AG10803 (cell line): Measurements from ENCODE around the gene FEM1B.
"Not testable (repeated sequence)": the region's sequence is repeated elsewhere in the genome, so short reads cannot be mapped to it uniquely, and the experiment has no call there.

Experiments used
- DNase-seq: peaks from one replicate; pipeline ENCODE4 v3.0.0; 2010; ENCODE audit warnings: low read depth
- H3K4me3 ChIP-seq: 2 replicates; pipeline ENCODE4 v1.5.1; 2011; ENCODE audit warnings: mild to moderate bottlenecking, low read length, control low read depth
- TF ChIP-seq, protein P1 (sequence below): conservative IDR thresholded peaks from 2 replicates; pipeline ENCODE4 v1.5.1; 2011; ENCODE audit warnings: mild to moderate bottlenecking, low read length, control low read depth, inconsistent platforms

FEM1B gene

DNA sequence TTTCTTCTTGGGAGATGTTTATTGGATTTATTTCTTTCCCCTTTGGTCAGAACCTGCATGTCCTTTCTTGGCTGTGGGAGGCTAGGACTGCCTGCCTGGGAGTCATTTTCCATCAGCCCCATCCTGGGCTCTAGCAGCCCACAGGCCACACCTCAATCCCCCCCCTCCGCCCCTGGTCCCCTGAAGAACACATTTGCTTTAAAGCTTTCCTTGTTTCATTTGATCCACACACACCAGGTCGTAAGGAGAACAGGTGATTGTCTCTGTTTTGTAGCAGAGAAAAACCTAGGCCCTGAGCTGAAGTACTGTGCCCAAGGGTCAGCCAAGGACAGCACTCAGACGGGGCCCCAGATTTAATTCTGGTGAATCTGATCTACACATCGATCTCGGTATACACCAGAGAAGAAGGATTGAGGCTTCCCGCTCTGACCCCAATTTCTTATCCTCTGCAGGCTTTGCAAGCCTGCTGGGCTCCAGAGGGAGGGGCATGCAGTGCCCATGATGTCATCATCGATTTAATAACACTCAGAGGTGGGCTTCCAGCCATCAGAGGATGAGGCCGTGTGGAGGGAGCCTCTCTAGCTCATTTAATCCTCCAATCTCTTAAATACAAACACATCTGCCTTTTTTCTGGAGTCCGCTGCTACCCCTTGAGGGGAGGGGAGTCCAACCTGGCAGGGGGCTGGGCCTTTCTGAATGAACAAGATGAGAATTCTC is 46.3 kb upstream of the FEM1B start:
- TF ChIP-seq, protein P1, sequence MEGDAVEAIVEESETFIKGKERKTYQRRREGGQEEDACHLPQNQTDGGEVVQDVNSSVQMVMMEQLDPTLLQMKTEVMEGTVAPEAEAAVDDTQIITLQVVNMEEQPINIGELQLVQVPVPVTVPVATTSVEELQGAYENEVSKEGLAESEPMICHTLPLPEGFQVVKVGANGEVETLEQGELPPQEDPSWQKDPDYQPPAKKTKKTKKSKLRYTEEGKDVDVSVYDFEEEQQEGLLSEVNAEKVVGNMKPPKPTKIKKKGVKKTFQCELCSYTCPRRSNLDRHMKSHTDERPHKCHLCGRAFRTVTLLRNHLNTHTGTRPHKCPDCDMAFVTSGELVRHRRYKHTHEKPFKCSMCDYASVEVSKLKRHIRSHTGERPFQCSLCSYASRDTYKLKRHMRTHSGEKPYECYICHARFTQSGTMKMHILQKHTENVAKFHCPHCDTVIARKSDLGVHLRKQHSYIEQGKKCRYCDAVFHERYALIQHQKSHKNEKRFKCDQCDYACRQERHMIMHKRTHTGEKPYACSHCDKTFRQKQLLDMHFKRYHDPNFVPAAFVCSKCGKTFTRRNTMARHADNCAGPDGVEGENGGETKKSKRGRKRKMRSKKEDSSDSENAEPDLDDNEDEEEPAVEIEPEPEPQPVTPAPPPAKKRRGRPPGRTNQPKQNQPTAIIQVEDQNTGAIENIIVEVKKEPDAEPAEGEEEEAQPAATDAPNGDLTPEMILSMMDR = no peak
- H3K4me3 ChIP-seq = no peak overlapping the region
- no peak for DNase-seq

DNA sequence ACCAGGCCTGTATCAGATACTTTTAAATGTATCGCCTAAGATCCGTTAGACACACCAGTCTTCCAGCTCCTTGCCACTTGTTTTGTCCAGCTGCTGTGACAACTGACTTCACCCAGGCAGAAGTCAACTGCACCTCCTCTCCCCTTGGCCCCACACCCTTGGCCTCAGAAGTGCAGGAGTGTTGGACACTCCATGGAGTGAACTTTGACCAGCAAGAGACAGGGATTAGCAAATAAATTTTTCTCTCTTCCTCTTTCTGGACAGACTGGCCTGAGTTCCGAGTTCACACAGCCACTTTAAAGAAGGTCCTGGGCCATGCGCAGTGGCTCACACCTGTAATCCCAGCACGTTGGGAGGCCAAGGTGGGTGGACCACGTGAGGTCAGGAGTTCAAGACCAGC is 45.1 kb upstream of the FEM1B start:
- DNase-seq = no peak
- no peak overlapping the region for H3K4me3 ChIP-seq
- TF ChIP-seq, protein P1 = no peak

DNA sequence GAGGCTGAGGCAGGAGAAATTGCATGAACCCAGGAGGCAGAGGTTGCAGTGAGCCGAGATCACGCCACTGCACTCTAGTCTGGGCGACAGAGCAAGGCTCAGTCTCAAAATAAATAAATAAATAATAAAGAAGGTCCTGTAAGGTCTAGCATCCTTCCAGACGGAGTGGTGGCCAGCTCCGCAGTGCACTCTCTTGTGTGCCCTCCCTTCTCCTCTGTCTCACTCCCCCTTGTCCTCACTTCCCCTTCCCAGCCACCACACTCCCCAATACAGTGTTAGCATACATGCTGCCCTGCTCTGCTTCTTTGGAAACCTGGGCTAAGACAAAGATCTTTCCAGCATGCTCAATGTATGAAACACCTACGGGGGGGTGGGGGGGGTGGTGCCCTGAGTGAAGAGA is 44.6 kb upstream of the FEM1B start:
- TF ChIP-seq, protein P1 = no peak
- no peak for DNase-seq
- no peak overlapping the region for H3K4me3 ChIP-seq

DNA sequence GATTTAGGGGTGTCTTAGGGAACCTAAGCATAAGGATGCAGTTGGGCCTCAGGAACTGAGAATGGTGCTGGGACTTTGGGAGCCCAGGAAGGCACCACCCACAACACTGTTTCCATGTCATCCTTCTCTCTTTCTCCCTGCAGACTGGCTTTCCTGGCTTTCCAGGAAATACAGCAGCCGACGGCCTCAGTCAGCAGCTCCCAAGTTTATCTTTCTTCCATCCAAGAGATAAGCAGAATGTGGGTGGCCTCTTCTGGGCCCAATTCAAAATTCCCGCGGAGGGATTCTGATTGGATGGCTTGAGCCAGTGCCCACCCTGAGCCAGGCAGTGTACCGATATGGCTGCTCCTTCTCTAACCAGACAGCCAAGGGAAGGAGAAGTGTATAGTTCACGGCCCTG is 43.5 kb upstream of the FEM1B start:
- H3K4me3 ChIP-seq = no peak overlapping the region
- TF ChIP-seq, protein P1 = no peak
- no peak for DNase-seq

DNA sequence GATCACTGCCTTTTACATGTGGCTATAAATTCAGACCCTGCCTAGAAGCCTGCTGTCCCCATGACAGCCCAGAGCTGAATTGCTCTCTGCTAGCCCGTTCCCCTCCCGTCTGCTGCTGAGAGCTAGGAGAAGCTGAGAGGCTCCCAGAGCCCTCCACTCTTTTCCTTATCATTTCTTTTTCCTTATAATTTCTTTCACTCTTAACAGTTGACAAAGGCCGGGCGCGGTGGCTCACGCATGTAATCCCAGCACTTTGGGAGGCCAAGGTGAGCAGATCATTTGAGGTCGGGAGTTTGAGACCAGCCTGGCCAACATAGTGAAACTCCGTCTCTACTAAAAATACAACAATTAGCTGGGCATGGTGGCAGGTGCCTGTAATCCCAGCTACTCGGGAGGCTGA is 43.0 kb upstream of the FEM1B start:
- not testable (repeated sequence) for H3K4me3 ChIP-seq, DNase-seq

DNA sequence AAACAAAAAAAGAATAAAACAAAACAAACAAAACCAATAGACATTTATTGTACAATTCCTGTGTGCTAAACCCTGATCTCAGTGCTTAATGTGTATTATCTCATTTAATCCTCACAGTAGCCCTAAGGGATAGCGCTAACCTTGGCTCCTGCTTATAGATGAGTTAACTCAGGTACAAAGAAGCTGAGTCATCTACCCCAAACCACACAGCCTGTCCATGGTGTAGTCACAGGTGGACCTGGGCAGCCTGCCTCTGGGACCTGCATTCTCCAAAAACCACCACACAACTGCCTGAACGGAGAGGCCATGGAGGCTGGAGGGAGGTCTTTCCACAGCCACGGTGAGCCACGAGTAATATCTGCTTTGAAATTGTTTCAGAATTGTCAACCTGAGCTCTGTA is 42.5 kb upstream of the FEM1B start:
- no peak for DNase-seq
- TF ChIP-seq, protein P1 = no peak
- H3K4me3 ChIP-seq = no peak overlapping the region

DNA sequence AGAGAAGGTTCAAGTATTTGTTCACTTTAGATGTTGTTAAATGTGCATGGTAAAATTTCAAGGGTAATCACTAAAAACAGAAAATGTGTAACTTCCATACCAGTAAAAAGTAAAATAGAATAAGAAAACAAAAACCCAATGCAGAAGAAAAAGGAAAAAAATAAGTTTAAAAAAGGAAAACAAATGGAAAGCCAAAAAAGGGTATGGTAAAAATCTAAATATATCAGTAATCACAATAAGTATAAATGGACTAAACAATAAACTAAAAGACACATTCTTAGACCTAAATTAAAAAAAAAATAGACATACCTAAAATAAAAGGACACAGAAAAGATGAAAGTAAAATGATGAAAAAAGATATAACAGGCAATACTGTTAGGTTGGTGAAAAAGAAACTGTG is 38.5 kb upstream of the FEM1B start:
- no peak overlapping the region for H3K4me3 ChIP-seq
- no peak for DNase-seq
- TF ChIP-seq, protein P1 = no peak
